DOHH2 (cell line): ENCODE measurements around the gene ZNF629.

Experiments
- H3F3A ChIP-seq: fragments of 200-600 bp; sonication (generic), shearing (Covaris generic); 2 replicates; pipeline ENCODE4 v1.6.0; 2016; ENCODE audit warnings: antibody characterized with exemption, mild to moderate bottlenecking; ENCODE audit not compliant: control insufficient read depth, insufficient read depth
- H3K27ac ChIP-seq: fragments of 200-600 bp; sonication (generic); 2 replicates; pipeline ENCODE4 v1.5.1; 2014; ENCODE audit warnings: low read depth, mild to moderate bottlenecking, low read length, moderate library complexity
- H3K27me3 ChIP-seq: fragments of 200-600 bp; sonication (generic); 2 replicates; pipeline ENCODE4 v1.6.1; 2014; ENCODE audit warnings: mild to moderate bottlenecking, low read length, mixed read lengths; ENCODE audit not compliant: control insufficient read depth
- H3K36me3 ChIP-seq: fragments of 200-600 bp; sonication (generic); 2 replicates; pipeline ENCODE4 v1.6.1; 2014; ENCODE audit warnings: mild to moderate bottlenecking, low read length, moderate library complexity, mixed read lengths; ENCODE audit not compliant: control insufficient read depth
- H3K4me1 ChIP-seq: fragments of 200-600 bp; sonication (generic); 2 replicates; pipeline ENCODE4 v1.6.1; 2014; ENCODE audit warnings: mild to moderate bottlenecking, low read length, mixed read lengths; ENCODE audit not compliant: control insufficient read depth
- H3K4me2 ChIP-seq: fragments of 200-600 bp; sonication (generic); 2 replicates; pipeline ENCODE4 v1.6.0; 2014; ENCODE audit warnings: mild to moderate bottlenecking, low read length, moderate library complexity
- H3K4me3 ChIP-seq: fragments of 200-600 bp; sonication (generic); 2 replicates; pipeline ENCODE4 v1.5.1; 2014; ENCODE audit warnings: mild to moderate bottlenecking, low read length, mixed read lengths
- H3K79me2 ChIP-seq: fragments of 200-600 bp; sonication (generic); 2 replicates; pipeline ENCODE4 v1.6.1; 2014; ENCODE audit warnings: mild to moderate bottlenecking, low read length, mixed read lengths; ENCODE audit not compliant: control insufficient read depth
- H3K9me2 ChIP-seq: fragments of 200-600 bp; sonication (generic); replicated peaks from 2 replicates; pipeline ENCODE4 v1.6.1; 2014; ENCODE audit warnings: mild to moderate bottlenecking, low read length, mixed read lengths; ENCODE audit not compliant: control insufficient read depth
- H3K9me3 ChIP-seq: fragments of 200-600 bp; sonication (generic); 2 replicates; pipeline ENCODE4 v1.6.1; 2014; ENCODE audit warnings: antibody characterized with exemption, low read length, mixed read lengths; ENCODE audit not compliant: control insufficient read depth, insufficient read depth
- H4K20me1 ChIP-seq: fragments of 200-600 bp; sonication (generic); 2 replicates; pipeline ENCODE4 v1.6.0; 2014; ENCODE audit warnings: low read depth, mild to moderate bottlenecking, antibody characterized with exemption, low read length, moderate library complexity; ENCODE audit not compliant: control insufficient read depth, insufficient read depth
- CTCF ChIP-seq: fragments of 200-600 bp; sonication (generic); IDR thresholded peaks from one replicate; pipeline ENCODE4 v1.5.1; 2014; ENCODE audit warnings: antibody characterized with exemption, mild to moderate bottlenecking, low read depth, low read length; ENCODE audit not compliant: poor library complexity, severe bottlenecking
- EZH2phosphoT487 ChIP-seq: fragments of 200-600 bp; sonication (generic); IDR thresholded peaks from 2 replicates; pipeline ENCODE4 v1.6.1; 2017; ENCODE audit warnings: borderline replicate concordance, mild to moderate bottlenecking, antibody characterized with exemption, low read length, moderate library complexity, mixed read lengths

ZNF629 gene

GRCh38 chr16:30764816-30765465 lies 22.1 kb downstream of the ZNF629 start:
- H3K79me2 ChIP-seq: peaks cover 41% of the 10 kb centered on the region

DNA sequence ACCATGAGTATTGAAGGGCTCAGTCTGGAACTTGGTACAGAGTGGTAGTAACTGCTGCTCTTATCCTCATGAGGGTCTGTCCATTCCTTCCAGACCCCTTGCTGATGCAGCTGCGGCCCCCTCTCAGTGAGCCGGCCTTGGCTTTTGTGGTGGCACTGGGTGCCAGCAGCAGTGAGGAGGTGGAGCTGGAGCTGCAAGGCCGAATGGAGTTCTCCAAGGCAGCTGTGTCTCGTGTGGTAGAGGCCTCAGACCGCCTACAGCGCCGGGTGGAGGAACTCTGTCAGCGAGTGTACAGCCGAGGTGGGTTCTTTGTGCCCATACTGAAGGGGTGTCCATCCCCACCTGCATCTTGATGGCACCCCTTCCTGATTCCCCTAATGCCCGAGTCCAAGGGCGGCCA lies 22.9 kb downstream of the ZNF629 start:
- H3K4me1 ChIP-seq: peaks cover 34% of the 10 kb centered on the region
- no peaks in the 10 kb centered on the region for H3K9me3 ChIP-seq
- H3K9me2 ChIP-seq: no peaks in the 10 kb centered on the region
- H3F3A ChIP-seq: peaks cover 6% of the 10 kb centered on the region; the same call in 1 of the 2 replicates
- H4K20me1 ChIP-seq: peaks cover 4% of the 10 kb centered on the region; the same call in 1 of the 2 replicates
- peaks cover 49% of the 10 kb centered on the region for H3K79me2 ChIP-seq
- H3K4me2 ChIP-seq: peak overlapping the region; percentile 85; the same call in 1 of the 2 replicates
- peaks cover 88% of the 10 kb centered on the region for H3K36me3 ChIP-seq
- TF ChIP-seq EZH2phosphoT487 (no peak), CTCF (no peak)
- H3K27ac ChIP-seq: no peak overlapping the region
- H3K27me3 ChIP-seq: no peaks in the 10 kb centered on the region
- H3K4me3 ChIP-seq: no peak overlapping the region

More at GRCh38 chr16:30764816-30765465, 22.1 kb downstream of the ZNF629 start:
- no peak for TF ChIP-seq CTCF
- TF ChIP-seq EZH2phosphoT487: no peak
- Histone ChIP-seq H3F3A (0 out of 2 replicates have a peak, but pooled peaks cover 5% of the 10 kb centered on the region), H3K27me3 (no peaks in the 10 kb centered on the region), H3K9me3 (no peaks in the 10 kb centered on the region), H4K20me1 (peaks cover 4% of the 10 kb centered on the region; the same call in 1 of the 2 replicates), H3K4me2 (no peak overlapping the region), H3K27ac (no peak overlapping the region), H3K9me2 (no peaks in the 10 kb centered on the region), H3K4me3 (no peak overlapping the region), H3K4me1 (peaks cover 25% of the 10 kb centered on the region), H3K36me3 (peaks cover 87% of the 10 kb centered on the region)

GRCh38 chr16:30762991-30763725 lies 23.8 kb downstream of the ZNF629 start:
- Histone ChIP-seq H3K27me3 (no peaks in the 10 kb centered on the region), H3K9me2 (no peaks in the 10 kb centered on the region), H3K79me2 (peaks cover 49% of the 10 kb centered on the region), H3K9me3 (no peaks in the 10 kb centered on the region), H3K27ac (peak overlapping the region; percentile 84; the same call in 1 of the 2 replicates), H3K4me1 (peaks cover 43% of the 10 kb centered on the region), H3K36me3 (peaks cover 86% of the 10 kb centered on the region), H3K4me3 (peak overlapping the region; percentile 91), H4K20me1 (peaks cover 4% of the 10 kb centered on the region; the same call in 1 of the 2 replicates), H3F3A (peaks cover 13% of the 10 kb centered on the region; the same call in 1 of the 2 replicates), H3K4me2 (peak overlapping the region; percentile 85)
- TF ChIP-seq CTCF: no peak
- TF ChIP-seq EZH2phosphoT487: no peak
